Esophagus (tissue), 2 donors: ENCODE data around the gene MAP3K15. TPM values are rescaled to one million over a fixed set of nuclear protein-coding genes. Genes with fewer than 3 reads are reported as not detected.
"Not testable (repeated sequence)": the region's sequence is repeated elsewhere in the genome, so short reads cannot be mapped to it uniquely, and the experiment has no call there.

Experiments
- H3K27ac ChIP-seq, 2 donors: one replicate each; pipeline ENCODE4 v1.5.1; 2013; ENCODE audit warnings: low read depth in 2 of 2, mild to moderate bottlenecking in 2 of 2, inconsistent platforms in 1 of 2, low read length in 1 of 2, moderate library complexity in 1 of 2
- H3K27me3 ChIP-seq, 2 donors: one replicate each; pipeline ENCODE4 v1.6.1; 2013; ENCODE audit warnings: low read length in 2 of 2, control low read depth in 1 of 2, mild to moderate bottlenecking in 1 of 2; ENCODE audit not compliant: insufficient read depth in 2 of 2, control insufficient read depth in 1 of 2
- H3K36me3 ChIP-seq, 2 donors: one replicate each; pipeline ENCODE4 v1.6.1; 2013; ENCODE audit warnings: low read length in 1 of 2; ENCODE audit not compliant: control insufficient read depth in 2 of 2, insufficient read depth in 2 of 2
- H3K4me1 ChIP-seq, 2 donors: one replicate each; pipeline ENCODE4 v1.6.1; 2013; ENCODE audit warnings: low read length in 1 of 2; ENCODE audit not compliant: control insufficient read depth in 2 of 2, insufficient read depth in 2 of 2
- H3K4me3 ChIP-seq, 2 donors: one replicate each; pipeline ENCODE4 v1.5.1; 2013; ENCODE audit warnings: low read length in 2 of 2, mild to moderate bottlenecking in 2 of 2, low read depth in 1 of 2, moderate library complexity in 1 of 2
- H3K9me3 ChIP-seq, 2 donors: one replicate each; pipeline ENCODE4 v1.6.1; 2013; ENCODE audit warnings: mild to moderate bottlenecking in 2 of 2, low read depth in 1 of 2, low read length in 1 of 2, moderate library complexity in 1 of 2; ENCODE audit not compliant: control insufficient read depth in 2 of 2, insufficient read depth in 1 of 2
- WGBS, 2 donors: extraction: QIAGEN DNeasy Blood & Tissue Kit; methylation state at CpG; one replicate each; pipeline ENCODE4 v1.1.7; 2013; 5-methylcytosine and 5-hydroxymethylcytosine counted together
- polyA plus RNA-seq, 2 donors: library from polyadenylated mRNA; stranded (reverse); fragments of 200-250 nt; gene quantifications; one replicate each; pipeline ENCODE4 v1.2.3, GENCODE V29; 2013
- donor health status: healthy with polysubstance abuse.
- donor health status: Bipolar disorder and iron deficiency.

The MAP3K15 gene
- polyA plus RNA-seq, 2 donors, result 0.04 to 0.06 TPM

DNA sequence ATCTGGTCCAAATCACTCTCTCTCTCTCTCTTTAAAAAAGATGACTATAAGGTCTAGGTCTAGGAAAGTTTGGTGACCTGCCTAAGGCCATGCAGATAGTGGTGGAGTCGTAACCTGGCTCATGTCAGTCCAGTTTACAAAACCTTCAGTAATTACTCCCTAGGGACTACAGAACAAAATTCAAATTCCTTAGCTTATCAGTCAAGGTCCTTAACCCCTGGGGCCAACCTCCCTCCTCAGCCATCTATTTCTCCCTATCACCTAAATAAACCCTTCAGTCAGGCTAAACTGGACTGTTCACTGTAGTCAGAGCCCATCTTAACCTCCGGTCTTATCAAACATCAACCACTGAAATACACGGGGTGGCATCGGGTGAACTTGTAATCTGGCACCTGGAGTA, 68.9 kb downstream of the MAP3K15 start:
- Histone ChIP-seq H3K36me3 (no peaks in the 10 kb centered on the region), H3K27me3 (peaks cover 0 to 4% of the 10 kb centered on the region in 2 donors), H3K9me3 (no peaks in the 10 kb centered on the region), H3K4me1 (no peaks in the 10 kb centered on the region), H3K27ac (no peak overlapping the region), H3K4me3 (no peak overlapping the region)
- WGBS, 2 donors, result 62 to 66% methylated on average over 4 of the region's 4 CpGs

- not testable (repeated sequence) for H3K36me3 ChIP-seq, H3K9me3 ChIP-seq, H3K27ac ChIP-seq, H3K4me1 ChIP-seq, H3K27me3 ChIP-seq, H3K4me3 ChIP-seq
- WGBS, 2 donors, result 76 to 83% methylated on average over 10 of the region's 10 CpGs
Measured at GRCh38 chrX:19445772-19446171, 69.5 kb downstream of the MAP3K15 start.

- no peak overlapping the region for H3K4me3 ChIP-seq
Measured at GRCh38 chrX:19443869-19444526, 71.3 kb downstream of the MAP3K15 start.

DNA sequence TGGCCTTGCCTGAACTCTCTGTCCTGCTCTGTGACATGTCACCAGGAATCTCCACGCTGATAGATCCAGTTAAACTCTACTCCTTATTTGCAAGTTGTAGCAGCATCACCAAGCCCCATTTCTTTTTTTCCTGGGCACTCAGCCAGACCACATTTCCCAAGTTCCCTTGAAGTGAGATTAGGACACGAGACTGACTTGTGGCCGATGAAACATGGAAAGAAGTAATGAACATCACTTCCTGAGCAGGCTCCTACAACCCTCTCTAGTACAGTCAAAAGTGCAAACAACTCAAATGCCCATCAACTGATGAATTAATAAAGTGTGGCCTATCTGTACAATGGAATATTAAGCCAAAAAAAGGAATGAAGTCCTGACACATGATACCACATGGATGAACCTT, 74.6 kb downstream of the MAP3K15 start:
- H3K36me3 ChIP-seq, result no peaks in the 10 kb centered on the region
- WGBS, 2 donors, result 17 to 29% methylated on average over 3 of the region's 3 CpGs
- no peak overlapping the region for H3K27ac ChIP-seq
- H3K4me1 ChIP-seq, result no peaks in the 10 kb centered on the region
- H3K27me3 ChIP-seq, result no peaks in the 10 kb centered on the region
- H3K9me3 ChIP-seq, result no peaks in the 10 kb centered on the region
- H3K4me3 ChIP-seq, result no peak overlapping the region

More at GRCh38 chrX:19443869-19444526, 71.3 kb downstream of the MAP3K15 start:
- WGBS, 2 donors, result 81 to 85% methylated on average over 10 of the region's 10 CpGs
- Histone ChIP-seq H3K27me3 (peaks cover 0 to 4% of the 10 kb centered on the region in 2 donors), H3K4me1 (no peaks in the 10 kb centered on the region), H3K27ac (no peak overlapping the region), H3K36me3 (no peaks in the 10 kb centered on the region), H3K9me3 (no peaks in the 10 kb centered on the region)

GRCh38 chrX:19422661-19423060, 92.6 kb downstream of the MAP3K15 start:
- not testable (repeated sequence) for H3K9me3 ChIP-seq, H3K27me3 ChIP-seq, H3K4me3 ChIP-seq, H3K4me1 ChIP-seq, H3K27ac ChIP-seq, H3K36me3 ChIP-seq
- WGBS, 2 donors, result 83 to 85% methylated on average over 4 of the region's 4 CpGs

DNA sequence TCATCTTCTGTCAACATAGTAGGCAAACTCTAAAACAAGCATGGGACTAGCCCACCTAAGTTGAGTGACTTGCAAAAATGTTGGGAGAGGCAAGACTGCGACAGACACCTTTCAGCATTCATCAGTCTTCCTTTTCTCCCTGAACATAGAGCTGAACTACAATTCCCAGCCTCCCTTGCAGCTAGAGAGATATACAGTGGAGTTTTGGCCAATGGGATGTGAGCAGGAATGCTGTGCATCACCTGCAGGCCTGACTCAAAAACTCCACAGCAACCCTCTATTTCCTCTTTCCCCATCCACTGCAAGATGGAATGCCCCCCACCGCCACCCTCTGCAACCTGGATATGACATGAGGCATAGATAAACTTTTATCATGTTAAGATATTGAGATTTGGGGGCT, 105.0 kb downstream of the MAP3K15 start:
- no peaks in the 10 kb centered on the region for H3K4me1 ChIP-seq
- H3K4me3 ChIP-seq, result no peak overlapping the region
- H3K27ac ChIP-seq, result no peak overlapping the region
- no peaks in the 10 kb centered on the region for H3K27me3 ChIP-seq
- WGBS, 2 donors, result 88% methylated on average over 2 of the region's 2 CpGs
- peaks cover 2 to 3% of the 10 kb centered on the region in 2 donors for H3K9me3 ChIP-seq
- no peaks in the 10 kb centered on the region for H3K36me3 ChIP-seq

DNA sequence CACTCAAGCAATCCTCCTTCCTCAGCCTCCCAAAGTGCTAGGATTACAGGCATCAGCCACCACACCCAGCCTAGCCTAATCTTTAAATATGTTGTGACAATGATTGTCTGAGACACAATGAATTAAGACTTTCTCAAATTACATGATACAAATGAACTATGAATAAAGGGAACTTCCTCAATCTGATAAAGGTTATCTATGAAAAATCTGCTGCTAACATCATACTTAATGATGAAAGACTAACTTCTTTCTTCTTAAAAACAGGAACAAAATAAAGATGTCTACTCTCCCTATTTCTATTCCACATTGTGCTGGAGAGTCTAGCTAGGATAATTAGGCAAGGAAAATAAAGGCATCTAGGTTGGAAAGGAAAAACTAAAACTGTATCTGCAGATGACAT, 111.6 kb downstream of the MAP3K15 start:
- Histone ChIP-seq H3K4me3 (no peak overlapping the region), H3K27me3 (no peaks in the 10 kb centered on the region), H3K36me3 (no peaks in the 10 kb centered on the region), H3K9me3 (no peaks in the 10 kb centered on the region), H3K4me1 (no peaks in the 10 kb centered on the region), H3K27ac (no peak overlapping the region)

DNA sequence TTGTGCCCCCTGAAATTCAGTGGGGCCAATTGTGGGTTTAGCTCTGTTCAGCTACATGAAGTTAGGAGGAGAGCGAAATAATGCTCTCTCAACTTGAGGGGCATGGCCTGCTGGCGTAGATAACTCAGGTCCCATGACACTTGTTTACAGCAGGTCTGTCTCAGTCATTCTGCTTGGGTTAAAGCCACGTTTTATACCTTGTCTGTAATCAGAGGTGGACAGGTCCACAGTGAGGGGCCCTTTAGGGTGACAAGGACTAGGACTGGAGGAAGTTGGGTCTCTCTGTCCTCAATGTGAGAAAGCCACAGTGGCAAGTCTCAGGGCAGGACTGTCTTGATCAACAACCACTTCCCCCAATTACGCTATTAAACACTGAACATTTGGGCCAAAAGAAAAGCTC, 122.6 kb downstream of the MAP3K15 start:
- WGBS, 2 donors, result 76 to 82% methylated on average over 4 of the region's 4 CpGs
- no peak overlapping the region for H3K4me3 ChIP-seq
- no peaks in the 10 kb centered on the region for H3K36me3 ChIP-seq
- no peaks in the 10 kb centered on the region for H3K4me1 ChIP-seq
- no peak overlapping the region for H3K27ac ChIP-seq
- H3K9me3 ChIP-seq, result no peaks in the 10 kb centered on the region
- no peaks in the 10 kb centered on the region for H3K27me3 ChIP-seq

DNA sequence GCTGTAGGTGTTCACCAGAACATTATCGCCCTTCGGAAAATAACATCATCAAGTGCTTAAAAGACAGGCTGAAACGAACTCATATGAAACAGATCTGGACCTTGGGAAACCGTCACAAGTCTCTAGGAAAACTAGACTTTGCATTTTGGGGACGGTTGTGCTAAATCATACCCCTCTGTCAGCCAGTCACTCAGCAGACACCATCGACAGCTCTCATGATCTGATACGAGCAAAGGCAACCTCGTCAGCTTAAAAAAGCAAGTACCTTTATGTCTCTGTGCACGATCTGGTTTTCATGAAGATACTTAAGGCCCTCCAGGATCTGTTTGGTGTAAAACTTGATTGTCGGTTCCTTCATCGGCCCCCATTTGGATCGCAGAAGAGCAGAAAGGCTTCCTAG, 123.2 kb downstream of the MAP3K15 start:
- no peaks in the 10 kb centered on the region for H3K27me3 ChIP-seq
- H3K4me3 ChIP-seq, result no peak overlapping the region
- H3K36me3 ChIP-seq, result no peaks in the 10 kb centered on the region
- no peaks in the 10 kb centered on the region for H3K4me1 ChIP-seq
- peaks cover 0 to 1% of the 10 kb centered on the region in 2 donors for H3K9me3 ChIP-seq
- H3K27ac ChIP-seq, result no peak overlapping the region
- WGBS, 2 donors, result 82 to 88% methylated on average over 12 of the region's 12 CpGs

- Histone ChIP-seq H3K27me3 (no peaks in the 10 kb centered on the region), H3K9me3 (peaks cover 0 to 7% of the 10 kb centered on the region in 2 donors)
Measured at GRCh38 chrX:19389227-19389845, 126.0 kb downstream of the MAP3K15 start.

More at GRCh38 chrX:19389227-19389845, 126.0 kb downstream of the MAP3K15 start:
- no peak overlapping the region for H3K27ac ChIP-seq
- H3K4me3 ChIP-seq, result no peak overlapping the region
- H3K36me3 ChIP-seq, result no peaks in the 10 kb centered on the region
- WGBS, 2 donors, result 26 to 38% methylated on average over 4 of the region's 4 CpGs
- H3K4me1 ChIP-seq, result no peaks in the 10 kb centered on the region
